Stimulated activated CD4-positive, alpha-beta T cell treated with anti-CD3 and anti-CD28 coated beads, Interleukin-2, amount 100 ng/mL, for 24 hours (primary cell): ENCODE results near the gene TBCE.
"Not testable (repeated sequence)": the region's sequence is repeated elsewhere in the genome, so short reads cannot be mapped to it uniquely, and the experiment has no call there.

ENCODE experiments used
- DNase-seq, 2 donors: peaks; one replicate each; pipeline ENCODE4 v3.0.0-alpha.2; 2020

TBCE gene

DNA sequence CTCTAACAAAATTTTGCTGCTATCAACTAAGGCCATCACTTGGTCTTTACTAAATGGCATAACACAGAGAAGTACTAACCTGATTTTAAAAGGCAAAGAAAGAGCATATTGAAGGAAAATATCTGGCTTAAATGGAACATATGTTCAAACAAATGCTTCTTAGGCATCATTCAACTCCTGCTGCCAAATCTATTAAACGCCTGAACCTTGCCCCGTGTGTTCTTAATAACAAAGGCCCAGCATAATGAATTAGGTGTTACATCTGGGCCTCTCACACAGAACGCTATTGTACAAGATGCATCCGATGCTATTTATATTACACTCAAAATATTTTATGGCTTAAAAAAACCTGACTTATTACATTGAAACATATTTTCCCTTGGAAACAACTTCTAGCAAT lies 88.6 kb downstream of the TBCE start:
- DNase-seq = no peak

DNA sequence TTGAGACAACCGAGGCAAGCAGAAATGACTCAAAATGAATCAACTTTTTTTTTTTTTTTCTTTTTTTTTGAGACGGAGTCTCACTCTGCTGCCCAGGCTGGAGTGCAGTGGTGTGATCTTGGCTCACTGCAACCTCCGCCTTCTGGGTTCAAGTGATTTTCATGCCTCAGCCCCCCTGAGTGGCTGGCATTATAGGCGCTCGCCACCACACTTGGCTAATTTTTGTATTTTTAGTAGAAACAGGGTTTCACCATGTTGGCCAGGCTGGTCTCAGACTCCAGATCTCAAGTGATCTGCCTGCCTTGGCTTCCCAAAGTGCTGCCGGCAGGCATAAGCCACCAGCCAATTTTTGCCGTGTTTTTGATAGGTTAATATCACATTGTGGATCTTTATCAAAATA lies 90.6 kb downstream of the TBCE start:
- not testable (repeated sequence) for DNase-seq

DNA sequence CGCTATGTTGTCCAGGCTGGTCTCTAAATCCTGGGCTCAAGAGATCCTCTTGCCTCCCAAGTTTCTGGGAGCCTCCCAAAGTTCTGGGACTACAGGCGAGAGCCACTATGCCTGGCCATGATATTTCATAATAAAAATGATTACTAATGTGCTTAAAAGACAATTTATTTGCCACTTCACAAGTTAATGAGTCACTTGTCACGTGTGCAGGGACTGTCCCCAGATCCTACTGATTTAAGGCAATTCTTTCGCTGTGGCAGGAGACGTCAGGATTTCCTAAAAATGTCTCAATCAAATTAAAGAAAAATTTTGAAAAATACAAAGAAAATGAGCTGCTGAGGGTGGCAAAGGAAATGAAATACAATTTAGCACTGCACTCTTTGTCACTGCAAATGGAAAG lies 93.5 kb downstream of the TBCE start:
- no peak for DNase-seq

DNA sequence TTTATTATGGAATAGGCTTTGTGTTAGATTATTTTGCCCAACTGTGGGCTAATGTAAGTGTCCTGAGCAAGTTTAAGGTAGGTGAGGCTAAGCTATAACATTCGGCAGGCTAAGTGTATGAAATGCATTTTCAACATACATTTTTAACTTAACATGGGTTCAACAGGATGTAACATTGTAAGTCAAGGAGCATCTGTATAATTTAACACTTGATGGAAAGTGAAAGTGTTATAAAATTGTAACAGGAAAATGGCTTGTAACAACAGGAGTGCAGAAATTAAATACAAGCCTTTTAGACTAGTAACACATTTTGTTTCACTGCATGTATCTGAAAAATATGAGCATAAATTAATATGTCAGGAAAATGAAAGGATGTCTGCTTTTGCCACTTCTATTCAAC lies 94.7 kb downstream of the TBCE start:
- no peak for DNase-seq

DNA sequence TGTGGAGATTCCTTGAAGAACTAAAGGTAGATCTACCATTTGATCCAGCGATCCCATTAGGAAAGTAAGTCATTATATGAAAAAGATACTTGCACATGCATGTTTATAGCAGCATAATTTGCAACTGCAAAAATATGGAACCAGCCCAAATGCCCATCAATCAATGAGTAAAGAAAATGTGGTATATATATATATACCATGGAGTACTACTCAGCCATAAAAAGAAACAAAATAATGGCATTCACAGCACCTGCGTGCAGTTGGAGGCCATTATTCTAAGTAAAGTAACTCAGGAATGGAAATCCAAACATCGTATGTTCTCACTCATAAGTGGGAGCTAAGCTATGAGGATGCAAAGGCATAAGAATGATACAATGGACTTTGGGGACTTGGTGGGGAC lies 95.6 kb downstream of the TBCE start:
- DNase-seq = not testable (repeated sequence)

DNA sequence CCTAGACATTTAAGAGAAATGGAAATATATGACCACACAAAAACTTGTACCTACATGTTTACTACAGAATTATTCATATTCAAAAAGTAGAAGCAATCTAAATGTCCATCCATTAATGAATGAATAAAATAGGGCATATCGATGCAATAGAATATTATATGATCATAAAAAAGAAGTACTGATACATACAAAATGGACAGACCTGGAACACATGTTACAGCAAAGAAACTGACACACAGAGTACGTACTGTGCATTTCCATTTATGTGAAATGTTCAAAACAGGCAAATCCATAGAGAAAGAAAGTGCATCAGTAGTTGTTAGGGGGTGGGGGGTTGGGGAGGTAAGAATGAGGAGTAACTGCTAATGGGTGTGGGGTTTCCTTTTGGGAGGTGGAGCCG lies 97.8 kb downstream of the TBCE start:
- DNase-seq = no peak

DNA sequence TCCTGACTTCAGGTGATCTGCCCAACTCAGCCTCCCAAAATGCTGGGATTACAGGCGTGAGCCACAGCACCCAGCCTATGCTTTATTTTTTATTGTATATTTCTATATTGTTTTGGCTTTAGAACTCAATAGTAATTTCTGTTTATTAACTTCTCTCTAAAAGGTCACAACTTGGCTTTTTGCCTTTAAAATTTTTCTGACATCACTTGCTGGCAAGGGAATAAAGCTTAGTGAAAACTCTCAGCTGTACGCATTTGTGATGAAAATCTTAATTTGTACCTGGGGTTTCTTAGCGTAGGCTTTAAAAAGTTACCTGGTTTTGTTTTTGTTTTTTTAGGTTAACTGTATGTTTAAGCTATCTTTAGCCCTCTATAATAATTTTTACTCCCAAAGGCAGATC lies 100.8 kb downstream of the TBCE start:
- no peak for DNase-seq

DNA sequence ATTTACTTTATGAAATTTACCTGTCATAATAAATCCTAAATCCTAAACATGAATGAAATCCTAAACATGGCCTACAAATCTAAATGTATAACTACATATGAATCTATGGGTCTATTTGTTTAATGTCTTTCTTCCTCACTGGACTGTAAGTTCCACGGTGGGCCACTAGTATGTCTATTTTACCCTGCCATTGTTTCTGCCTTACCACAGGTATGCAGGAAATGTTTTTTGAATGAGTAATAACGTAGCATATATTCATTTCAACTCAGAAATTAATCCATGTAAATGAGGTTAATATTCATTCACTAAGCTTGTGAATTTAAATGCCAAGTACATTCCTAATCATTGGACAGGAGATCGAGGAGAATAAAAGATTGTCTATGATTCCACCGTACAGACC lies 101.7 kb downstream of the TBCE start:
- no peak for DNase-seq

DNA sequence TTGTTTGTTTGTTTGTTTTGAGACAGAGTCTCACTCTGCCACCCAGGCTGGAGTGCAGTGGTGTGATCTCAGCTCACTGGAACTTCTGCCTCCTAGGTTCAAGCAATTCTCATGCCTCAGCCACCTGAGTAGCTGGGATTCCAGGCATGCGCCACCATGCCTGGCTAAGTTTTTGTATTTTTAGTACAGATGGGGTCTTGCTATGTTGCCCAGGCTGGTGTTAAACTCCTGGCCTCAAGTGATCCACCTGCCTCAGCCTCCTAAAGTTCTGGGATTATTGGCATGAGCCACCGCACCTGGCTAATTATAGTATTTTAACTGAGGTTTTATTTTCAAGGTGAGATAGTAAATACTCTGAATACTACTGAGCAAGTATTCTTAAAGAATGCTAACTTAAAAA lies 102.7 kb downstream of the TBCE start:
- DNase-seq = not testable (repeated sequence)

DNA sequence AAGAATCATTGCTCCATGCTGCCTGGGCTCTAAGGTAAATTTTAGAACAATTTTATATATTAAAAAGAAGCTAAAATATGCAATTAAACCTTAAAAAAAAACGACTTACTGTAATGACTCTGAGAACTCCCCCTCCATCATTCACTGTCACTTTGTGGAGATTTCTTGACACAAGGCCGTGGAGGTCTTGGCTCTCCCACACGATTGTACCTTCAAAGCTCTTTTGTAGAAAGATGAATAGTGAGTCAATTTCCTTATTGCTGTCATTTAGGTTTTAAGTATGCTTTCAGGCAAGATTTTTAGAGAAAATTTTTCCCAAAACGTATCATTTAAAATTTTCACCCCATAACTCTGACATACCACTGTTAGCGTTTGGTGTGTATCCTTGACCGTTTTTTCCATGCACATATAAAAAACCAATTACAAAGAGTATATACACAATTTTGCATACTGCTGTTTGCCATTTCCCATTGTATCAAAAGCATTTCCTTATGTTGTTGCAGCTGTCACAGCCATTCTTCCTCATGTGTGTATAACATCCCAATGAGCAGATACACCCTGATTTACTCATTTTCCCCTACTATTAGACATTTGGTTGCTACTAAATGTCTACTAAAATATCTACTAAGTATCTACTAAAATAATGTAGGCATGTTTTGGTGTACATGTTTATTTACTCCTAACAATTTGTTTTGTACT lies 103.7 kb downstream of the TBCE start:
- no peak for DNase-seq

DNA sequence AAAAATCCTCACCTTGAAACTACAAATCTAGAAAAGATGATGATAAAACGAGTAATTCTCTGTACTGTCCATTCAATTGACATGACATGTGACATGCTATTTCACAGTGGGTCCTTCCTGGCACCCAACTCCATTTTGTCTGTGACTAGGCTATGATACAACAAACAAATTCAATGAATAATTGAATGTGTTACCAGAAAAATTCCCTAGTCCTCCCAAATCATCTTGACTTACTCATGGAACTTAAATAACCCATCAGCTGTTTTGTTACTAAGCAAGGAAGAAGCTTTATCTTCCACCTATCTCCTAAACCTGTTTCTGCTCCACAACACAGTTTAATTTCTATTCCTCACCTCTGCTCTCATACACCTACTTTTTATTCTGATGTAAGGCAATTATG lies 106.6 kb downstream of the TBCE start:
- no peak for DNase-seq

DNA sequence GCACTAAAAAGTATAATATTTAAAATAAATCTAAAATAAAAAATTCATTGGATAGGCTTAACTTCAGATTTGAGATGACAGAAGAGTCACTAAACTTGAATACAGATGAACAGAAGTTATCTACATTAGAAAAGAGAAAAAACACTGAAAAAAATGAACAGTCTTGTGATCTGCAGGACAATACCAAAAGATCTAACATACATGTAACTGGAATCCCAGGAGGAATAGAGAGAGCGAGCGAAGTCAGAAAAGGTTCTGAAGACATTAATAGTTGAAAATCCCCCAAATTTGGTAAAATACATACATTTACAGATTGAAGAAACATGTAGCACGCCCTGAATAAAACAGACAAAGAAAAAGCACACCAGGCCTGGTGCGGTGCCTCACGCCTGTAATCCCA lies 115.9 kb downstream of the TBCE start:
- DNase-seq = no peak

DNA sequence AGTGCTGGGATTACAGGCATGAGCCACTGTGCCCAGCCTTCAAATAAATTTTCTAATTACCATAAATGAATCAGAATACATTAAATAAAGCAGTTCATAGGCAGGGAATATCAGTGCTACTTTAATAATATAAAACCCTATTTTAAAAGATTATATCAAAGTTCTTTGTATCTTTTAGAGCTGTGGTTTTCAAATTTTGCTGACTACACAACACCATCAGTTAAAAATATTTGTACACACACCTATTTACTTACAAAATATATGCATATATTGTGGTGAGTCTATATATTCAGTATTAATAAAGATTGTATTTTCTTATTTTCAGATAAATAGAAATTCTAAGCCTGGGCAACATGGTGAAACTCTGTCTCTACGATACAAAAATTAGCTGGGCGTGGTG lies 118.3 kb downstream of the TBCE start:
- DNase-seq = no peak

DNA sequence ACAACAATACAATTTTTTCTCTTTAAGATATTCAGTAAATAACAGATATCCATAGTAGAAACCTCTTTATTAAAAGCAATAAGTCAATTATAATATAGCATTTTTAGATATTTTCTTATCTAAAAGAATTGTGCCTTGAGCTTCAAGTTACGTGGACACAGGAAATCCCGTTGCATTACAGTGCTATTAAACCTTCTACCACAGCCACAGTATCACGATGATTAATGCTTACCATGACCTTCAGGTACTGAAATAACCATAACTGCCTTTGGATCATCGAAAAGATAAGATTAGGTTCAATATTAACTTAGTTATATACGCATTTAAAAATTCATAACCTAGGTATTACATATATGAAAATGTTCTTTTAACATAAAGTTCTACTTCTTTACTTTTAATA lies 119.1 kb downstream of the TBCE start:
- DNase-seq = no peak

DNA sequence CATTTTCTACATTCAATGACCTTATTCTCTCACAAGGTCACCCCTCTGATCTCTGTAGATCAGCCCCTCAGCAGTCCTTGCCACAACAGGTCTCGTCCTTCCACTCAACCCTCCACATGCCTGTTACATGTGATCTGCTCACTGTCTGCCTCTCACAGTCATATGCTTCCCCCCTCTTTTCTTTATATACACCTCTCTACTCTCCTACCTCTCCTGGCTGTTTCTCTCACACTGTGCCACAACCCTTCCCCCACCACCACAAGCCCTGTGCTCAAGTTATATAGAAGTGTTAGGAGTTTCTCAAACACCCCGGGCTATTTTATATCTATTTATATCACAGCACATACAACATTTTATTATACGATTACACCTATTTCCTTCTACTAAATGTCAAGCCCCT lies 124.4 kb downstream of the TBCE start:
- DNase-seq = no peak

DNA sequence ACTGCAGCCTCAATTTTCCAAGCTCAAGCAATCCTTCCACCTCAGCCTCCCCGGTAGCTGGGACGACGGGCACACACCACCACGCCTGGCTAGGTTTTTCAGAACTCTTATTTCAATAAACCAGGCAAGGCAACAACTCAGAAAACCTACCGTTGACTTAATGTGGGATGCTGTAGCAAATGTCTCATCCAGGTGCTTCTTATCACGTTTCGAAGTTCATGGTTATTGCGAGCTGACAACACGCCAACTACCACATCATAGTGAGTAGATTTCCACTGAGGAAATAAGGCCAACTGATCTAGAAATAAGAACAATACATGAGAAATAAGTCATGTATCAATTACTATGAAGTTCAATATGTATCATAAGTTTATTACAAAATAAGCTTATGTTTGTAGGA lies 127.3 kb downstream of the TBCE start:
- DNase-seq = no peak

DNA sequence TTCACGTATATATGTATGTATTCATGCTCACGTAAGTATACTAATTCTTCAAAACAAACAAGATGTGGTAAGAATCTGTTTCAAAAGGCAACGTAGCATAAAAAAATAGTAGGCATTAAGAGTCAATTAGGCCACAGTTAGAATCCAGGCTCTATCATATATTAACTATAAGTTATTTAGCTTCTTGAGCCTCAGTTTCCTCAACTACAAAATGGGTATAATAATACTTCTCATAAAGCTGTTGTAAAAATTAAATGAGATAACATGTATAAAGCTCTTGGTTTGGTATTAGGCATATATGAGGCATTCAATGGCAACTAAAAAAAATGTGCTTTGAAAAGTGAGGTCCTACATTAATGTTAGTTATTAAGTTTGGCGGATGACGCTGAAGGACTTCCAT lies 127.8 kb downstream of the TBCE start:
- DNase-seq = no peak

DNA sequence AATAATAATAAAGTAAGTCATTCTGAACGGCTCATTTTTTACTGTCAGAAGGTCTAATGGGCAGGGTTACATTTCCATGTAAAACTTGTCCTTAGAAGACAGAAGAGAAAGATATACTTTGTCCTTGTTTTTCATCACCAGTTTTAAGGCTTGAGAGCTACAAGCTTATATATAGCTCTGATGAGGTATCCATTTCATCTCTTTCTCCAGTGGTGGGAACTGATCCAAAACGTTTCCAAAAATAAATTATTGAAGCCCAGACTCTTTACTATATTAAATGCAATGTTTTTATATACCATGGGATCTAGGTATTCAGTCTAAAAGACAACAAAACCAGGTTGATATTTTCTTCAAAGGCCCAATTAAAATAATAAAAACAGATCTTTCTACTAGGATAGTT lies 128.3 kb downstream of the TBCE start:
- DNase-seq = no peak

DNA sequence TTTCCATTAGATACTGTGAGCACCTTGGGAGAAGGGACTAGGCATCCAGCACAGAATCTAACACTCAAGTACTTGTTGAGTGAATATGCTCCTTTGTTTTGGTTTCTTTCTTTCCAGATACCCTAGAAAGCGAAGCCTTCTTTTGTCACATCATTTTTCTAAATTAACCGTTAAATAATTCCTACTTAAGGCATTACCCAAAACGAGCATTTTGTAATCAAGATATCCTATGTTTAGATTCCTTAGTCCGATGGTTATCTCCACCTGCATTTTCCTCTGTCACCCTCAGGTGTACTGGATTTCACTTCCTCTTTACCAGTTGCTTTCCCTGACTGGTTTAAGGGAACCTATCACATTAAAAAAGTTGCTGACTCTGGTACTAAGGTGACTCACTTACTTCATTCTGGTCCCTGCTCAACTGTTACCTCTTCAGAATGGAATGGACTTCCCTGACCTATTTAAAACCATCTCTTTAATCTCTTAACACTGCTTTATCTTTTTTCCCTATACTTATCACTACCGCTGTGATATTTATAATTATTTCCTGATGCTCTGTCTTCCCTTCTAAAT lies 133.8 kb downstream of the TBCE start:
- no peak for DNase-seq
